Endothelial cell (in vitro differentiated cells): ENCODE measurements around the gene PTPN9. TPM values are rescaled to one million over a fixed set of nuclear protein-coding genes. Genes with fewer than 3 reads are reported as not detected.

Source experiments
- DNase-seq: peaks from one replicate; pipeline ENCODE4 v3.0.0; 2021; ENCODE audit warnings: low spot score
- H3K27ac Mint-ChIP-seq: one replicate; pipeline ENCODE4 v1.8.0; 2021; ENCODE audit warnings: mixed read lengths, inconsistent platforms; ENCODE audit not compliant: unreplicated experiment
- H3K27me3 Mint-ChIP-seq: one replicate; pipeline ENCODE4 v1.8.0; 2021; ENCODE audit warnings: mild to moderate bottlenecking, moderate library complexity, mixed read lengths, inconsistent platforms; ENCODE audit not compliant: unreplicated experiment
- H3K36me3 Mint-ChIP-seq: one replicate; pipeline ENCODE4 v1.8.0; 2021; ENCODE audit warnings: mild to moderate bottlenecking, low read depth, mixed read lengths, inconsistent platforms; ENCODE audit not compliant: unreplicated experiment
- H3K4me1 Mint-ChIP-seq: one replicate; pipeline ENCODE4 v1.8.0; 2021; ENCODE audit warnings: mild to moderate bottlenecking, mixed read lengths, inconsistent platforms; ENCODE audit not compliant: unreplicated experiment
- H3K4me3 Mint-ChIP-seq: one replicate; pipeline ENCODE4 v1.8.0; 2021; ENCODE audit warnings: mild to moderate bottlenecking, mixed read lengths, inconsistent platforms; ENCODE audit not compliant: unreplicated experiment
- H3K9me3 Mint-ChIP-seq: one replicate; pipeline ENCODE4 v1.8.0; 2021; ENCODE audit warnings: mixed read lengths, inconsistent platforms; ENCODE audit not compliant: unreplicated experiment
- total RNA-seq: library from RNA; stranded (reverse); fragmentation: NEBNext Ultra II Directional; extraction: Animal tissue kit (Norgen Biotek cat#: 25700); gene quantifications from one replicate; pipeline ENCODE4 v1.2.1, GENCODE V29; 2021; ENCODE audit not compliant: unreplicated experiment
- TF ChIP-seq, protein P1 (sequence below): fragments of 200-600 bp; sonication (generic); IDR thresholded peaks from one replicate; pipeline ENCODE4 v1.5.0; 2021; ENCODE audit warnings: antibody characterized with exemption; ENCODE audit not compliant: unreplicated experiment

Gene PTPN9
- total RNA-seq, 1 donor from 2014 or later = 41.9 TPM

DNA sequence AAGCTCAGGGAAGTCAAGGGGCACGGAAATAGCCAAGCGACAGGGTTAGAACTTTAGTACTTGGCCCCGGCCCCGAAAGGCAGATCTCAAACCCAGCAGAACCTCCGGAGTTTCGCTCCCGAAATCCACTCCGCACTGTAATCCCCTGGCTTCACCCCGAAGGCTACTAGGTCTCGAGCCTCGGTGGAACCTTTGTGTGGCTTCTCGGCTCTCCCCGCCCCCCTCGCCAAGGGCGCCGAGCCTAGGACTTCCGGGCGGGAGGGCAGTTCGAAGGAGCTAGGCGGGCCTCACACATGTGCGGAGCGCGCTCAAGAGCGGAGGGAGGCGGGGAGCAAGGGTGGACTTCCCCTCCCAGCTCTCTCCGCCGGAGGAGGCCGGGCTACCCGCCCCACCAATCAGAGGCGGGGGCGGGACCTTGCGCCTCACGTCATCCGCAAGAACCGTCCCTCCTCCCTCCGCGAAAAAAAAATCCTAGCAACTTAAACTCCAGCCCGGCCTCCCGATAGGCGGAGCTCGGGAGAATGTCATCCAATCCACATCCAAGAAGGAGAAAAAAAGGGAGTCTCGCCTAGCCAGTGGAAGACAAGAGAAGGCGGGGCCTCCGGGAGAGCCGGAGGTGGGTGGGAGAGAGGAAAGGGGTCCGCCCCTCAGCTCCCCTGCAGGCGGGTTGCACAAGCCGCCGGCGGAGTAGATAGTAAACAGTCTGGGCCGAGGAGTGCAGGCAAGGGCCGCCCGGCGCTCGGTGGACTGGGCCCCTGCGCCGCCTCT is 125.2 kb downstream of the PTPN9 start:
- peaks cover 14% of the 10 kb centered on the region for H3K27me3 Mint-ChIP-seq
- peak overlapping the region; percentile 83 for H3K27ac Mint-ChIP-seq
- TF ChIP-seq, protein P1, sequence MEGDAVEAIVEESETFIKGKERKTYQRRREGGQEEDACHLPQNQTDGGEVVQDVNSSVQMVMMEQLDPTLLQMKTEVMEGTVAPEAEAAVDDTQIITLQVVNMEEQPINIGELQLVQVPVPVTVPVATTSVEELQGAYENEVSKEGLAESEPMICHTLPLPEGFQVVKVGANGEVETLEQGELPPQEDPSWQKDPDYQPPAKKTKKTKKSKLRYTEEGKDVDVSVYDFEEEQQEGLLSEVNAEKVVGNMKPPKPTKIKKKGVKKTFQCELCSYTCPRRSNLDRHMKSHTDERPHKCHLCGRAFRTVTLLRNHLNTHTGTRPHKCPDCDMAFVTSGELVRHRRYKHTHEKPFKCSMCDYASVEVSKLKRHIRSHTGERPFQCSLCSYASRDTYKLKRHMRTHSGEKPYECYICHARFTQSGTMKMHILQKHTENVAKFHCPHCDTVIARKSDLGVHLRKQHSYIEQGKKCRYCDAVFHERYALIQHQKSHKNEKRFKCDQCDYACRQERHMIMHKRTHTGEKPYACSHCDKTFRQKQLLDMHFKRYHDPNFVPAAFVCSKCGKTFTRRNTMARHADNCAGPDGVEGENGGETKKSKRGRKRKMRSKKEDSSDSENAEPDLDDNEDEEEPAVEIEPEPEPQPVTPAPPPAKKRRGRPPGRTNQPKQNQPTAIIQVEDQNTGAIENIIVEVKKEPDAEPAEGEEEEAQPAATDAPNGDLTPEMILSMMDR = no peak
- DNase-seq = peak; percentile 95
- no peaks in the 10 kb centered on the region for H3K9me3 Mint-ChIP-seq
- H3K4me3 Mint-ChIP-seq = peak overlapping the region; percentile 94
- H3K4me1 Mint-ChIP-seq = peaks cover 26% of the 10 kb centered on the region
- no peaks in the 10 kb centered on the region for H3K36me3 Mint-ChIP-seq

DNA sequence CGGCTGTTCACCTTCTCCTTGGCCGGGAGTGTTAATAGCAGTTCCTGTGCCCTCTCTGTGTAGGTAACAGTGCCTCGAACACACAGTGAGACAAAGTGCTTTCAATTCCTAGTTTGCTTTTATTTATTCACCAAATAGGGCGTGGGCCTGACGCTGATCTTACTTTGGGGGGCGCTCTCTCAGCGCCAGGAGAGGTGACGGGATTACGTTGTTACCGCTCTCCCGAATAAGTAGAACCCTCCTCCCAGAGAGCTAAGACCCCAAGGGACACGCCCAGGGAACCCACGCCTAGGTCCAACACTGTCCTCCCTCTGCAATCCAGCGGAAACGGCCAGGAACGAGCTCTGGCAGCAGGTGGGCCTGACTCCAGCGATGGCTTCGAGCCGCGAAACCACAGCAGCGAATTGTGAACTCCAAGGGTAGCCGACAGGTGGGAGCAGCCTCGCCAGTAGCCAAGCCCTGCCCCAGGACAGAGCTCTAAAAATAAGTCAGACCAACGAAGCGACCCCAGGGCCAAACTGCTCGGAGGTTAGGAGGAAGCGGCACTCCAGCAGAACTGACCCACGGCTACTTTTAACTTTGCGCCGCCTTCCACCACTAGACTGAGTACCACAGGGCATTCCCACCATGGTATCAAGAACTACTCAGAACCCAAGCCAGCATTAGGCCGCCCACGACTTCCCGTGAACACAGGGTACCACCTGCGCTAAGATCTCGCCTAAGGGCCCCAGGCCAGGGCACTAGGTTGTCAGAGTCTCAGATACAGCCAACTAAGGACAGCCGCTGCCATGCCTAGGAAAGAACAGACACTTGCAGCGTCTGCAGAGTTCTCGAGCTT is 126.0 kb downstream of the PTPN9 start:
- H3K27me3 Mint-ChIP-seq = peaks cover 14% of the 10 kb centered on the region
- peak overlapping the region; percentile 94 for H3K4me3 Mint-ChIP-seq
- no peaks in the 10 kb centered on the region for H3K36me3 Mint-ChIP-seq
- TF ChIP-seq, protein P1 = no peak
- H3K27ac Mint-ChIP-seq = peak overlapping the region; percentile 82
- peak; percentile 51 for DNase-seq
- peaks cover 26% of the 10 kb centered on the region for H3K4me1 Mint-ChIP-seq
- H3K9me3 Mint-ChIP-seq = no peaks in the 10 kb centered on the region

DNA sequence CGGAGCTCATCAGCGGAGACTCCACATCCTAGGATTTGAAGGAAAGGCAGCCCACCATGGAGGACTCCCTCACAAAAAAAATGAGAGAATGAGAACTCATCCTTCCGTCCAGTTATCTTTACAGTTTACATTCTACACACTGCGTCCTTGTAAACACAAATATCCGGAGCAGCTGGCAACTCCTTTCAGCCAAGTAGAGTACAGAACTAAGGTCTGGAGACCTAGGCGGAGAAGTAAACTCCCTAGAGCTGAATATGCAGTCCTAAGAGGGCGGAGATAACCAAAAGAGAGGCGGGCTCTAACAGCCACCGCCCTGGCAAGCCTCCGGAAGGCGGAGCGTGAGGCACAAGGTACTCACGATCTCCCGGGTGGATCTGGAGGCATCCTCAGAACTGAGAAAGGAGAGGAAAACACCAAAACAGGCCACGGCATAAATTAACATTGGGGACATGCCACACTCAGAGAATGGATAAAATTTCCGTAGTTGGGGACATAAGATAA is 126.7 kb downstream of the PTPN9 start:
- DNase-seq = peak; percentile 60
- H3K36me3 Mint-ChIP-seq = no peaks in the 10 kb centered on the region
- TF ChIP-seq, protein P1 = no peak
- H3K9me3 Mint-ChIP-seq = no peaks in the 10 kb centered on the region
- peak overlapping the region; percentile 82 for H3K27ac Mint-ChIP-seq
- H3K4me3 Mint-ChIP-seq = peak overlapping the region; percentile 94
- H3K4me1 Mint-ChIP-seq = peaks cover 26% of the 10 kb centered on the region
- peaks cover 14% of the 10 kb centered on the region for H3K27me3 Mint-ChIP-seq

DNA sequence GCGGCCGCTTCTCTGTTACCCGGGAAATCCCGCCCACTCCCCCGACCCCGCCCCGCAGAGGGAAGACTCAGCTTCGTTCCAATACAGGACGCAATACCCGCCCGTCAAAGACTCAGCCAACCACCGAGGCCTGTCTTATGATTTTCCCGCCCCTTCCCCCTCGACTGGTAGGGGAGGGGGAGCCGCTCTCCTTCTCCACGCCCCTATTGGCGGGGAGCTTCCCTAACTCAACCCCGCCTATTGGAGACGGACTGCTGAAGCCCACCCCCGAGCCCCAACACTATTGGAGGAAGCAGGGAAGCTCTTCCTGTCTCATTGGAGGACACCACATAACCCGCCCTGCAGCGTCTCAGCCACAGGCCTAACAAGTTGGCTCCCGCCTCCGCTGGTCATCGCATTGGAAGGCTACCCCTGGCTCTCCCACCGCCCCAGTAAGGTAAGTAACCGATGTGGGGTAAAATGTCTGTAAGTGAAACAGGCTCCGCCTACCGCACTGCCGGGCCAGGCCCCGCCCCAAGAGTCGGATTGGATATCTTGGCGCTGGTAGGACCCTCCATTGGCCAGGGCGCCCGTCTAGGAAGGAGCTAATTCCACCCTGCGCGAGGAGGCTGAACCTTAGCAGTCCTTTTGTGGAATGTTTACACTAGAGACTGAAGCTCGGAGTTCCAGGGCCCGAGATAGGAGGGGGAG is 127.3 kb downstream of the PTPN9 start, which contains the start of gene SIN3A:
Gene SIN3A (minus strand): TSS at position 17 of the 690 bp plus-strand sequence. CDS start 21,315 bp downstream, outside the sequence.
- Mint-ChIP-seq H3K4me3 (peak within 1 kb of the TSS; percentile 96), H3K9me3 (no peaks in the 10 kb centered on the region), H3K27me3 (peaks cover 14% of the 10 kb centered on the region), H3K36me3 (no peaks in the 10 kb centered on the region), H3K27ac (peak within 1 kb of the TSS; percentile 88), H3K4me1 (peaks cover 23% of the 10 kb centered on the region)
- DNase-seq = peak; percentile 97
- TF ChIP-seq, protein P1 = no peak
